Stimulated activated CD4-positive, alpha-beta T cell treated with anti-CD3 and anti-CD28 coated beads, Interleukin-1b, Interleukin-23, amount 100 ng/mL, for 4 hours (primary cell): ENCODE results near the gene ADGRG7.

Source experiments
- DNase-seq, 2 donors: peaks; one replicate each; pipeline ENCODE4 v3.0.0-alpha.2; 2020; ENCODE audit warnings: low read depth in 2 of 2

Gene ADGRG7

DNA sequence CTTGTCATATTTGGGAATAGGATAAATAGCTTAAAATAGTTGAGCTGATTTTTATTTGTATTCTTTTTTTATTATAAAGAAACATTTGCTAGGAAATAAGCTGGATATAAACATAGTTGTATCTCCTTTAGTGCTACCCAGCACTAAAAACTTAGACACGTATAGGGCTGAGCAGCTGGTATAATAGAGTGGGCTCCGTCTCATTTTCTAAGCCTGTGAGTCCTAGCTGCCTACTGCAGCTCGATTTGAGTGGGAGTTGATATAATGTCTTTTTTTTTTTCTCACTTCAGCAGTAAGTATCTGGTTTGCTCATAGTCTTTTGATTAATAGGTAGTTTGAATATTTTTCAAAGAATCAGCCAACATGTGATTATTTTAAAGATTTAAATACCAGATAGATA lies 134.1 kb downstream of the ADGRG7 start:
- DNase-seq, result no peak

GRCh38 chr3:100744671-100745070 lies 135.3 kb downstream of the ADGRG7 start:
- DNase-seq, result no peak
